HCT116 (cell line): ENCODE data around the gene SORCS2. TPM values are rescaled to one million over a fixed set of nuclear protein-coding genes. Genes with fewer than 3 reads are reported as not detected.

Experiments used
- ATAC-seq: fragments of 200-7000 bp; cut with Tn5 transposase; 2 replicates; pipeline ENCODE4 v1.9.1; 2020; ENCODE audit warnings: mild to moderate bottlenecking, moderate library complexity
- BruUV-seq: library from RNA; stranded (reverse); fragments of 400-500 nt; replicated peaks from 2 replicates; lab custom pipeline; 2021; lab: Mats Ljungman, UMichigan
- CTCF ChIA-PET: fragments of 300-600 bp; sonication (Branson Sonifier 250); formaldehyde crosslinking; loops from one replicate; lab custom pipeline; 2021; ENCODE audit warnings: antibody characterized with exemption; lab: Charles Lee
- POLR2A ChIA-PET: fragments of 300-600, 350-600 bp; sonication (Branson Sonifier 250); formaldehyde crosslinking; loops from one replicate; lab custom pipeline; 2021; ENCODE audit warnings: antibody characterized with exemption; lab: Charles Lee
- RAD21 ChIA-PET, 2 experiments: fragments of 300-600 bp; sonication (Branson Sonifier 250); formaldehyde crosslinking; loops; one replicate each; lab custom pipeline; 2023; ENCODE audit warnings: low total read pairs in 2 of 2; ENCODE audit not compliant: uncharacterized antibody in 2 of 2, unreplicated experiment in 2 of 2, low non-redundant PET in 1 of 2; lab: Charles Lee
- DNase-seq: peaks from one replicate; pipeline ENCODE4 v3.0.0-alpha.2; 2010; ENCODE audit warnings: low read depth, low spot score
- H2AFZ ChIP-seq: fragments of 200-600 bp; shearing (Covaris generic), sonication (generic); 2 replicates; pipeline ENCODE4 v1.6.1; 2017; ENCODE audit warnings: low read depth, mixed run types, mixed read lengths, antibody characterized with exemption, low read length; ENCODE audit not compliant: poor library complexity, severe bottlenecking
- H3K27ac ChIP-seq: 2 replicates; pipeline ENCODE4 v1.5.1; 2012; ENCODE audit warnings: low read depth, low read length
- H3K27me3 ChIP-seq: fragments of 200-600 bp; sonication (generic); 2 replicates; pipeline ENCODE4 v1.6.1; 2016; ENCODE audit warnings: mixed run types, low read length, mixed read lengths; ENCODE audit not compliant: insufficient read depth
- H3K36me3 ChIP-seq, 2 experiments: fragments of 200-500 bp in 1 of 2; fragments of 200-600 bp in 1 of 2; sonication (Bioruptor generic) in 1 of 2; sonication (generic) in 1 of 2; 2 replicates each; pipeline versions ENCODE4 v1.5.1 to v1.6.1; 2014 to 2016; ENCODE audit warnings: low read length in 2 of 2, inconsistent platforms in 1 of 2, mixed read lengths in 1 of 2, mixed run types in 1 of 2; ENCODE audit not compliant: insufficient read depth in 2 of 2, control insufficient read depth in 1 of 2
- H3K4me1 ChIP-seq, 2 experiments: fragments of 200-600 bp in 1 of 2; sonication (generic) in 1 of 2; 2 replicates each; pipeline versions ENCODE4 v1.5.1 to v1.6.1; 2012 to 2017; ENCODE audit warnings: low read length in 2 of 2, inconsistent platforms in 1 of 2, mild to moderate bottlenecking in 1 of 2, mixed read lengths in 1 of 2, mixed run types in 1 of 2, moderate library complexity in 1 of 2; ENCODE audit not compliant: insufficient read depth in 2 of 2, control insufficient read depth in 1 of 2
- H3K4me2 ChIP-seq: fragments of 200-600 bp; sonication (generic); 2 replicates; pipeline ENCODE4 v1.6.1; 2017; ENCODE audit warnings: mixed run types, low read length, mixed read lengths
- H3K4me3 ChIP-seq, 2 experiments: fragments of 200-600 bp in 1 of 2; sonication (generic) in 1 of 2; replicated peaks in 1 of 2; 2 replicates each; pipeline ENCODE4 v1.5.1; 2011 to 2016; ENCODE audit warnings: low read length in 2 of 2, control low read depth in 1 of 2, low read depth in 1 of 2, mild to moderate bottlenecking in 1 of 2, mixed read lengths in 1 of 2, mixed run types in 1 of 2
- H3K79me2 ChIP-seq: fragments of 200-600 bp; sonication (generic); 2 replicates; pipeline ENCODE4 v1.6.1; 2017; ENCODE audit warnings: mild to moderate bottlenecking, mixed run types, low read length, moderate library complexity, mixed read lengths; ENCODE audit not compliant: insufficient read depth
- H3K9ac ChIP-seq: fragments of 200-600 bp; sonication (generic); 2 replicates; pipeline ENCODE4 v1.6.1; 2016; ENCODE audit warnings: low read length, mixed read lengths
- H3K9me2 ChIP-seq: fragments of 200-600 bp; sonication (generic), shearing (Covaris generic); 2 replicates; pipeline ENCODE4 v1.6.1; 2017; ENCODE audit warnings: mixed run types, mild to moderate bottlenecking, moderate library complexity; ENCODE audit not compliant: insufficient read depth
- H3K9me3 ChIP-seq, 2 experiments: fragments of 200-500 bp in 1 of 2; fragments of 200-600 bp in 1 of 2; sonication (Bioruptor generic) in 1 of 2; sonication (generic) in 1 of 2; 2 replicates each; pipeline ENCODE4 v1.6.1; 2014 to 2017; ENCODE audit warnings: low read length in 2 of 2, mixed read lengths in 2 of 2, inconsistent platforms in 1 of 2, low read depth in 1 of 2, mild to moderate bottlenecking in 1 of 2, mixed run types in 1 of 2, moderate library complexity in 1 of 2; ENCODE audit not compliant: control insufficient read depth in 1 of 2, insufficient read depth in 1 of 2
- H4K20me1 ChIP-seq: fragments of 200-600 bp; sonication (generic), shearing (Covaris generic); 2 replicates; pipeline ENCODE4 v1.6.1; 2017; ENCODE audit warnings: mixed run types, mild to moderate bottlenecking, moderate library complexity; ENCODE audit not compliant: insufficient read depth
- ATF3 ChIP-seq: IDR thresholded peaks from 2 replicates; pipeline ENCODE4 v1.6.1; 2012
- CBX3 ChIP-seq: IDR thresholded peaks from 2 replicates; pipeline ENCODE4 v1.6.1; 2012; ENCODE audit warnings: low read depth
- CEBPB ChIP-seq: IDR thresholded peaks from 2 replicates; pipeline ENCODE4 v1.6.1; 2012; ENCODE audit warnings: low read depth
- CTCF ChIP-seq, 3 experiments: fragments of 200-600 bp in 1 of 3; sonication (generic) in 1 of 3; IDR thresholded peaks in 2 of 3; conservative IDR thresholded peaks in 1 of 3; 2 replicates each; pipeline ENCODE4 v1.5.1; 2012 to 2017; ENCODE audit warnings: low read depth in 2 of 3, low read length in 2 of 3, antibody characterized with exemption in 1 of 3, borderline replicate concordance in 1 of 3, control low read depth in 1 of 3, mild to moderate bottlenecking in 1 of 3, mixed read lengths in 1 of 3, mixed run types in 1 of 3, moderate library complexity in 1 of 3; ENCODE audit not compliant: insufficient read depth in 1 of 3
- ELF1 ChIP-seq: IDR thresholded peaks from 2 replicates; pipeline ENCODE4 v1.6.1; 2012; ENCODE audit warnings: low read depth, borderline replicate concordance
- EZH2 ChIP-seq: fragments of 200-600 bp; sonication (generic); IDR thresholded peaks from 2 replicates; pipeline ENCODE4 v1.6.1; 2017; ENCODE audit warnings: antibody characterized with exemption, mixed run types
- FOSL1 ChIP-seq: IDR thresholded peaks from 2 replicates; pipeline ENCODE4 v1.6.1; 2012; ENCODE audit warnings: low read depth
- MAX ChIP-seq: IDR thresholded peaks from 2 replicates; pipeline ENCODE4 v1.6.1; 2012
- POLR2A ChIP-seq: IDR thresholded peaks from 2 replicates; pipeline ENCODE4 v1.7.0; 2011; ENCODE audit warnings: borderline replicate concordance; ENCODE audit not compliant: insufficient read depth, insufficient read length; ENCODE audit errors: extremely low read depth
- POLR2AphosphoS5 ChIP-seq: IDR thresholded peaks from 2 replicates; pipeline ENCODE4 v1.6.1; 2011; ENCODE audit warnings: mild to moderate bottlenecking, low read depth, low read length, moderate library complexity
- RAD21 ChIP-seq: IDR thresholded peaks from 2 replicates; pipeline ENCODE4 v1.6.1; 2012; ENCODE audit warnings: low read depth, mild to moderate bottlenecking
- SIN3A ChIP-seq: IDR thresholded peaks from 2 replicates; pipeline ENCODE4 v1.6.1; 2012; ENCODE audit warnings: low read depth
- SP1 ChIP-seq: IDR thresholded peaks from 2 replicates; pipeline ENCODE4 v1.6.1; 2012; ENCODE audit warnings: low read depth
- ZBTB33 ChIP-seq: IDR thresholded peaks from 2 replicates; pipeline ENCODE4 v1.6.1; 2011; ENCODE audit warnings: mild to moderate bottlenecking, low read length, moderate library complexity; ENCODE audit not compliant: insufficient replicate concordance; ENCODE audit errors: extremely low read depth
- ZFX ChIP-seq: fragments of 450-650 bp; IDR thresholded peaks from 2 replicates; pipeline ENCODE4 v1.6.1; 2017
- ZNF274 ChIP-seq: fragments of 200-500 bp; sonication (Bioruptor generic); IDR thresholded peaks from 2 replicates; pipeline ENCODE4 v1.6.1; 2014; ENCODE audit warnings: mild to moderate bottlenecking, low read depth, low read length, inconsistent platforms
- intact Hi-C: fragments of 100-400 bp; cut with micrococcal nuclease; formaldehyde crosslinking; loops from 2 replicates; pipeline ENCODE4 v1.10.0; 2022
- total RNA-seq: library from RNA; stranded (reverse); gene quantifications from one replicate; pipeline ENCODE4 v1.2.1, GENCODE V29; 2021; ENCODE audit not compliant: unreplicated experiment

The SORCS2 gene
- total RNA-seq, 1 experiment from 2014 or later = 0.37 TPM

GRCh38 chr4:7503559-7504249 is 311.4 kb downstream of the SORCS2 start:
- intact Hi-C loops = no loop called here
- RAD21 ChIA-PET = no interaction called here

GRCh38 chr4:7505116-7505900 is 313.0 kb downstream of the SORCS2 start:
- ChIA-PET RAD21 (no interaction called here), POLR2A (no interaction called here), CTCF (no interaction called here)
- H2AFZ ChIP-seq = no peak overlapping the region
- ATAC-seq (no peak), DNase-seq (no peak)
- H3K79me2 ChIP-seq = no peaks in the 10 kb centered on the region
- no peaks in the 10 kb centered on the region for H3K4me1 ChIP-seq
- intact Hi-C loops = no loop called here
- no TSS peak for BruUV-seq
- no peak overlapping the region for H3K4me2 ChIP-seq
- H4K20me1 ChIP-seq = no peaks in the 10 kb centered on the region
- no peaks in the 10 kb centered on the region for H3K9me3 ChIP-seq
- no peak overlapping the region for H3K9ac ChIP-seq
- H3K36me3 ChIP-seq = no peaks in the 10 kb centered on the region
- H3K9me2 ChIP-seq = no peaks in the 10 kb centered on the region
- H3K4me3 ChIP-seq = no peak overlapping the region
- H3K27me3 ChIP-seq = 0 out of 2 replicates have a peak, but pooled peaks cover 4% of the 10 kb centered on the region
- H3K27ac ChIP-seq = no peak overlapping the region
- TF ChIP-seq POLR2AphosphoS5 (no peak), SIN3A (no peak), CTCF (IDR thresholded peaks at IDR 0.05 in 2 of 3, conservative IDR thresholded peaks at IDR 0.05 in 1 of 3; ENCODE audit: borderline replicate concordance in 1 of 3, insufficient read depth in 1 of 3, low read depth in 2 of 3, low read length in 2 of 3) (no peak), CEBPB (no peak), ZBTB33 (no peak), SP1 (no peak), RAD21 (no peak)

More at GRCh38 chr4:7503559-7504249, 311.4 kb downstream of the SORCS2 start:
- Histone ChIP-seq H3K9me3 (no peaks in the 10 kb centered on the region), H3K4me2 (no peak overlapping the region), H3K36me3 (no peaks in the 10 kb centered on the region), H3K9me2 (no peaks in the 10 kb centered on the region), H3K9ac (no peak overlapping the region), H4K20me1 (no peaks in the 10 kb centered on the region), H2AFZ (no peak overlapping the region), H3K27me3 (0 out of 2 replicates have a peak, but pooled peaks cover 4% of the 10 kb centered on the region), H3K4me3 (no peak overlapping the region), H3K27ac (no peak overlapping the region), H3K4me1 (no peaks in the 10 kb centered on the region), H3K79me2 (no peaks in the 10 kb centered on the region)
- ATAC-seq = no peak
- no peak for DNase-seq
- ChIA-PET CTCF (no interaction called here), POLR2A (no interaction called here)
- TF ChIP-seq CBX3 (no peak), CEBPB (no peak), FOSL1 (no peak), ELF1 (no peak), ZNF274 (no peak), MAX (no peak), EZH2 (no peak), ATF3 (no peak), ZFX (no peak), POLR2A (no peak), SP1 (no peak)
- no TSS peak for BruUV-seq
